CD4-positive, alpha-beta T cell treated with Interleukin-2 at 100 ng/mL for 4 hours (primary cell): ENCODE measurements around the gene RASIP1.
"Not testable (repeated sequence)": the region's sequence is repeated elsewhere in the genome, so short reads cannot be mapped to it uniquely, and the experiment has no call there.

Experiments used
- DNase-seq: peaks from one replicate; pipeline ENCODE4 v3.0.0-alpha.2; 2020; ENCODE audit warnings: low spot score

RASIP1 gene

DNA sequence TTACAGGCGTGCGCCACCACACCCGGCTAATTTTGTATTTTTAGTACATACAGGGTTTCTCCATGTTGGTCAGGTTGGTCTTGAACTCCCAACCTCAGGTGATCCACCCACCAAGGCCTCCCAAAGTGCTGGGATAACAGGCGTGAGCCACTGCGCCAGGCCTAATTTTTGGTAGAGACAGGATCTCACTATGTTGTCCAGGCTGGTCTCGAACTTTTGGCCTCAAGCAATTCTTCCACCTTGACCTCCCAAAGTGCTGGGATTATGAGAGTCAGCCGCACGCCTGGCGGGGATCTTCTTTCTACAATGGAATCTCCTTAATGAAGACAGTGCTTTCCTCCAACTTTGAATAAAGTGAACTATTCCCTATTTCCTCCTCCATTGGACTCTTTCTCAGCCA lies 5.8 kb downstream of the RASIP1 start:
- DNase-seq: no peak

DNA sequence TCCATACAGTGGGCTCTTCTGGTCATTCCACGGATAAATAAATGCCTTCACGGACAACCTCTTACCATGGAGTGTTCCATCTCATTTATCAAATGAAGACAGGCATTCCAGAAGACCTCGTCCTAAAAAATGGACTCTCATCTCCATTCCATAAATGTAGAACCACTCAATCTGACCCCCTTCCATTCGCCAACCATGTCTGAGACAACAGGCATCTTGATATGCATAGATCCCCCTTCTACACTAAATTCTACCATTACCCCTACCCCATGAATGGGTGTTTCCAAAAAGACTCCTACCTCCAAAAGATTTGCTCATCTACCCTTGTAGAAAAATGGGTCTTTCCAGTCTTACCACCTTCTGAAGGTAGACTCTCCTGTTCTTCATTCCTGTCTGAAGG lies 9.0 kb downstream of the RASIP1 start:
- no peak for DNase-seq

- no peak for DNase-seq
Measured at GRCh38 chr19:48728911-48729664, 11.3 kb downstream of the RASIP1 start.

DNA sequence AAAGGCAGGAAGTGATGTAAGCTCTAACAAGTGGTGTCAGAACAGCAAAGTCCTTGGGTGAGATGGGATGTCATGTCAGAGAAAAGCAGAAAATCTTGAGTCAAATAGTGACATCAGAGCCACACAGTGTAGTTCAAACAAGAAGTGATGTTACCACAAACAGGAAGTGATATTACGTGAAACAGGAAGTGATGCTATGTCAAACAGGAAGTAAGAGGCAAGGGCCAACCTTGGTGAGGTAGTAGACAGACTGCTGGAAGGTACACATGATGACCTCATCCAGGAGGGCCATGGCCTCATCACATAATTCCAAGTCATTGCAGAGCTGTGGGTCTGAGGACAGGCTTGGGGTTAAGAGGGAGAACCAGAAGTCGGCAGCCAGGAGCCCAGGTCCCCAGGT lies 13.9 kb downstream of the RASIP1 start:
- DNase-seq: peak; percentile 47

- DNase-seq: peak; percentile 63
Measured at GRCh38 chr19:48724796-48725753, 15.3 kb downstream of the RASIP1 start.

GRCh38 chr19:48722196-48722708 lies 18.2 kb downstream of the RASIP1 start:
- DNase-seq: no peak

- DNase-seq: peak; percentile 94
Measured at GRCh38 chr19:48720613-48721296, 19.7 kb downstream of the RASIP1 start.

- no peak for DNase-seq
Measured at GRCh38 chr19:48720251-48720612, 20.2 kb downstream of the RASIP1 start.

DNA sequence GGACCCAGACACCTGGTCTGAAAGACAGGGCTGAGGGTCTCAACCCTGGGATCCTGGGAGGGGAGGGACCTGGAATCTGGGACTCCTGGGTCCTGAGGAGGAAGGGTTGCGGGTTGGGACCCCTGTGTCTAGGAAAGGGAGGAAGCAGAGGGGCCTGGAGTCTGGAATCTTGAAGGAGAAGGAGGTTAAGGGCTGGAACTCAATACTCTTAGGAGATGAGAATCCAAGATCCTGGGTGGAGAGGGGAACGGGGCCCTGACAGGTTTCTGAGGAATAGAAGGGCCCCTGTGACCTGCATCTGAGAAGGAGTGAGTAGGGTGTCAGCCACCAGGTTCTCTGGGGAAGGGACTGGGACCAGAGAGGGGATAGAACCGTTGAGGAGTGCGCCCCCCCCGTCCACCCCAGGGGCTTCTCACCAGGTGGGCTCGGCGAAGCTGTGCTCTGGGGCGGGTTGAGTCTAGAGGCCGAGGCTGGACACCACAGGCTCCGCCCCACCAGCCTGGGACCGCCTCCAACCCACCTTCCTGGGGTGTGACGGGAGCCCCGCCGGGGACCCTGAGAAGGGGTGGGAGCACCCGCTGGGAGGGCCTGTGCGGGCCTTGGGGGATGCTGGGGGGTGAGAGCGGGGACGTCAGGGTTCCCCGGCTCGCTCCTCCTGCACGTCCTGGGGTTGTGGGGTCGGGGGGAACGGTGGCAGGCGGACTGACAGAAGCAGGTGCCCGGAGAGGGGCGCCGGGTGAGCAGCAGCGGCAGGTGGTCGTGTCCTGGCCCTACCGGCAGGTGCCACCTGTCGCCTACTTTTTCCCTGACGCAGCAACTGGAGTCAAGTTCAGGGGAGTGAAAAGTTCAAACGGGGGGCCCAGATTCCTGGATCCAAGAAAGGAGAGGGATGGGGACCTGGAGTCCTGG lies 20.9 kb downstream of the RASIP1 start, which contains the start of gene MAMSTR:
Gene MAMSTR (minus strand): TSS at position 463 of the 909 bp plus-strand sequence. CDS start 694 bp downstream, outside the sequence.
- DNase-seq: no peak

DNA sequence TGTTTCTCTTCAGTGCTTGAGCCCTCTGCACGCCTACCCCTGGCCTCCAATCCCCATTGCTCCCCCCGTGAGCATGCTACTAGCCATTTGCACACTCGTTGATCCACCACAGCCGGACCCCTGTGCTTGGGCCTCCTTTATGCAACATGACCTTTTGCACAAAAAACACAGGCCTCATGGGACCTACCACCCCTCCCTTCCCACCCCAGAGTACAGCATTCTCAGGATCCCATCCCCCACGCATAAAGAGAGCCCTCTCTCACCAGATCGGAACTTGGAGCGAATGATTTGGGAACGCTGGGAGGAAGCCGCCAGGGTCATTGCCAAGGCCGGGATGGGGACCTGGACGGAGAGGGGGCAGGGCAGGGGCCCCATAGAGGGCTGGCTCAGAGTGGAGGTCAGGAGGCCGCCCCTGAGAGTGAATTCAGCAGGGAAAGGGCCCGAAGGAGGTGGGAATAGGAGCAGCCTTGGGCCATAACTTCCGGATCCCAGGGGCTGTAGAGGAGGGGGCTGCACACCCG lies 21.6 kb downstream of the RASIP1 start:
- DNase-seq: no peak

GRCh38 chr19:48718106-48718505 lies 22.3 kb downstream of the RASIP1 start:
- DNase-seq: not testable (repeated sequence)

DNA sequence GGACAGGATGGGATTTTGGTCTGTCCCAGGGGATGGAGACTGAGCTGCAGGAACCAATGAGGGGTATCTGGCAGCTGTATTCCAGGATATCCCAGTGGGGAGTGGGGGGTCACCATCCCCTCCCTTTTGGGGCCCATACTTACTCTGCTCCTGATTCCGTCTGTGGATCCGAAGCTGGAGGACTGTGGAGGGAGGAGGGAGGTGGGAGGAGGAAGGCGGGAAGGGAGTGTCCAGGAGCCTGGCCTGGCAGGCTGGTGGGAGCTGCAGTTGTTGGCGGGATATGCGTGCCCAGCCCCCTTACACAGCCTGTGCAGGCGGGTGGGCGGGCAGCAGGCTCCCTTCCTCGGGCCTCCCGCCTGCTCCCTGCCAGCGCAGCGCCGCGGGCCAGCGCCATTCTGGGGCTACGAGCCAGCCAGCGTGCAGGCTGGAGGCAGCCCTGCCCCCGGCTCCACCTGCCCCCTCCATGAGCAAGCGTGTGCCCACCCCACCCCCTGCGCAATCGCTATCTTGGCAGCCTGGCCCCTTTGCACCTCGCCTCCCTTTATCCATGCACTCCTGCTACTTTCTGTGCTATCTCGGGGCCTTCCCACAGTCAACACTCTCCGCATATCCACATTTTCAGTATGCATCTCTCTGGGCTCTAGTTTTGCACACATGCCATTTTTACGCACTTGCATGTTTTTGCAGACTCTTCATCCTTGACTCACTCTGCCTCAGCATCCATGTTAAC lies 23.7 kb downstream of the RASIP1 start:
- no peak for DNase-seq

DNA sequence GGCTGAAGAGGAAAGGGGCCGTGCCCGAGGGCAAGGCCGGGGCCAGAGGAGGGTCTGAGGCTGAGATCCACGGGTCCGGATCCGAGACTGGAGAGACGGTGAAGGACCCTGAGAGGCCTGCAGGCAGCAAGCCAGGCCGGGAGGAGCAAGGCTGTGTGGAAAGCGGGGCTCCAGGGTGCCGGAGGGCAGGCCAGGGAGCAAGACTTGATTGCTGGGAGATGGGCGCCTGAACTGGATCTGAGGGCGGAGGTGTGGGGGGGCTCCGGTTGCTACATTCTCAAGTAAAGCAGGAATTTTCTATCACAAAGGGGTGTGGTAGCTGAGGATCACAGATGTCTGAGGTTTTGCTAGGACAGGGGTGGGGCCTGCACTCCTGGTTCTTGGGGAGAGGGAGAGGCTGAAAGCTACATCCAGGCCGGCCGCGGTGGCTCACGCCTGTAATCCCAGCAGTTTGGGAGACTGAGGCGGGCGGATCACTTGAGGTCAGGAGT lies 24.7 kb downstream of the RASIP1 start:
- DNase-seq: no peak

DNA sequence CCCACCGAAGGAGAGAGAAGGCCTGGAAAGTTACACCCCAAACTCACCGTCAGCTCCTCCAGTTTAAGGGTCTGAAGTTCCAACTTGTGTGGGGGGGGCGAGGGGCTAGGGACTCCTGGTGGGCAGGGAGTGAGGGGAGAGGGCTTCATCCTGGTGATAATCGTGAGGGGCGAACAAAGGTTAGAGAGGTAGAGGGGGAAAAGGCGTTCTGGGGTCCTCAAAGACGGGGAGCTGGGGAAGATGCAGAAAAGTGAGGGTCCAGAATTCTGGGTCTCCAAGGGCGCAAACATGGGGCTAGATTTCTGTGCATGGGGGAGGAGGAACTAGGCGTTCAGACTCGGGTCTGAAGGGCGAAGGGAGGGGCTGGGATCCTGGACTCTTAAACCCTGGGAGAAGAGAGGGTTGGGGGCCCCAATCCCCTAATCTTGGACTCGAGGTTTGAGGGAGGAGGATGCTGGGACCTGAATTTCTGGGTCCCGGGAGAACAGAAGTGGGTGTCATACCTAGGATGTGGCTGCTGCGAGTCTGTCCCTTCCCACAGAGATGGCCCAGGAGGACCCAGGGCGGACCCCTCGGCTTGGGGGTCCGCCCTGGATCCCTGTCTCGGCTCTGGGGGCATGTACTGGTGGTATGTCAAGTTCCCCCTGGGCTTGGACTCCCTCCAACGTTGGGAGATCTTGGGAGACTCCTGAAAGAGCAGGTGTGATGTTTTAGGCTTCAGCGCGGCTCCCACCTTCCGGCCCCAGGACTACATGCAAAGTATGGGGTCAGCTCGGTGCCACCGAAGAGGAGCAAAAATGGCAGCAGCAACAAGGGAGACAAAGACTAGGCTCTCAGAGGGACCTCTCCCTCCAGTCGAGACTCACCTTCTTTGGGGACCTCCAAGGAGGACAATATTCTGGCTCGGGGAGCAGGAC lies 25.4 kb downstream of the RASIP1 start:
- no peak for DNase-seq

DNA sequence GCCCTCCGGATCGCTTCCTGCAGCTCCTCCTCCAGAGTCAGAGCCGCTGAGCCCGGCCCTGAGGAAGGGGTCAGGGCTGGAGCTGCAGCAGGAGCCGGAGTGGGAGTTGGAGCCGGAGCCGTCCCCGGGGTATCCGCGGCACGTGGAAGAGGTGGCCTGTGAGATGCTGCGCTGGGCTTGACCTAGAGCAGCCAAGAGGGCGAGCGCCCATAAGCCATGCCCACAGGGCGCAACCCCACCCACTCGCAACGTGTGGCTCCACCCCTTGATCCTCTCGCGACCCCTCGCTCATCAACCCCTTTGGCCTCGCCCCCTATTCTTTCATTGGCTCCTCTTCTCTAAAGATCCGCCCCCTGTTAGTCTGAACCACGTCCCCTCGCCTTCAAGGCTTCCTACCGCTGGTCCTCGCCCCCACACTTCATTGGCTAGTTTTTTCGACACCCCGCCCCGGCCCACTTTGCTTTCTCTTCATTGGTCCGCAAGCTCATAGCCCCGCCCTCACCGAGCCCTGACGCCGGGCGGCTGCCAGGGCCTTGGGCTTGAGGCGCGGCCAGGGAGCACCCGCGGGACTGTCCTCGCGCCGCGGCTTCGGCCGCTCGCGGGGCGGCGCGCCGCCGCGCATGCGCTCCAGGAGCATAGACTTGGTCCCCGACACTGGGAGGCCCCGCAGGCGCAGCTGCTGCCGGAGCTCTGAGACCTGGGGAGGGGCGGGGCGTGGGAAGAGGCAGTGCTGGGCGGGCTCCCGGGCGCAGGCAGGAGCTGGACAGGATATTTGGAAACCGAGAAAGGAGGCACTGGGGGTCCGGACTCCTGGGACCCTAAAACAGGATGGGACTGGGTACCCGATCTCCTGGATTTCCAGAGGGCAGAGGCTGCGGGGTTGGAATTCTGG lies 26.3 kb downstream of the RASIP1 start:
- peak; percentile 99 for DNase-seq

DNA sequence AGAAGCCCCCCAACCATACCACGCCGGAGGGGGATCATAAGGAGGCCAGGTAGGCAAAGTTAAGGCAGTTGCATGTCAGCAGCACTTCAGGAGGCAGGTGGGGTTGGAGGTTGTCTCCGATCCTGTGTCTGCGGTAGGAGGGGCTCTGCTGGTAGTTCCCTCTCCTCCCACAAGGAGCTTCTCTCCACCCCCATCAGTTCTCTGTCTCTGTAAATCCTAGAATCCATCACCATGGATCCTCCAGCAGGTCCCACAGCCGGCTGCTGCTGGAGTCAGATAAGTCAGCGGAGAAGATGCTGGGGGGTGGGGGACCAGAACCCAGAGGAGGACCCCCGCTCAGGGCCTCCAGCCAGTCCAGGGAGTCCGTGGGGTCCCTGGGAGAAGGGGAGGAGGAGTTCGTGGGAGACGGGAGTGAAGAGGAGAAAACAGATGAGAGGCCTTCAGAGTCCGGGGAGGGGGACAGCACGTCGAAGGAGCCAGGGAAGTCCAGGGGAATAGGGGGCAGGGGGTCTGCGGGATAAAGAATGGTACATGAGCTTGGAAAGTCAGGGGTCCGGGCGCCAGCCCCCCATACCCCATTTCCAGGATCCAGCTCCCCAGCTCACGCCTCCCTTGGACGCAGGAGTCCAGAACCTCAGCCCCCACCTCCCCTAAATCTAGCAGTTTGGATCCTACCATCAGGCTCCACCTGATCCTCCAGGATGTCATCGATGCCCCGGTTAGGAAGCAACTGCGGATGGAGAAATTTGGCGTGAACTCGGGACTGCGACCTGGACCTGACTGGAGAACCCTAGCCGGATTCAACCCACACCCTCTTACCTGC lies 27.2 kb downstream of the RASIP1 start:
- DNase-seq: no peak

- DNase-seq: no peak
Measured at GRCh38 chr19:48711106-48711662, 29.2 kb downstream of the RASIP1 start.
